GM12878 (cell line): ENCODE results near the gene ARHGAP12. TPM values are rescaled to one million over a fixed set of nuclear protein-coding genes. Genes with fewer than 3 reads are reported as not detected.
A peak's percentile ranks its signal among the peaks of the same experiment; 100 is the strongest.

ENCODE experiments used
- BACH1 ChIP-seq: fragments of 450-650 bp; IDR thresholded peaks from 2 replicates; pipeline ENCODE4 v1.6.1; 2017; ENCODE audit warnings: mild to moderate bottlenecking, borderline replicate concordance
- BHLHE40 ChIP-seq, 2 experiments: fragments of 450-650 bp in 1 of 2; IDR thresholded peaks; 2 replicates each; pipeline ENCODE4 v1.6.1; 2011 to 2017; ENCODE audit warnings: low read depth in 2 of 2, borderline replicate concordance in 1 of 2, improper control_type of control experiment in 1 of 2, low read length in 1 of 2, mild to moderate bottlenecking in 1 of 2
- CREB1 ChIP-seq: IDR thresholded peaks from 2 replicates; pipeline ENCODE4 v1.6.1; 2012; ENCODE audit warnings: low read depth, mild to moderate bottlenecking, inconsistent platforms
- EGR1 ChIP-seq, 2 experiments: IDR thresholded peaks; 1 replicate in 1 of 2; 2 replicates in 1 of 2; pipeline ENCODE4 v1.6.1; 2011 to 2012; ENCODE audit warnings: low read depth in 2 of 2, low read length in 2 of 2, borderline replicate concordance in 1 of 2, mild to moderate bottlenecking in 1 of 2, moderate library complexity in 1 of 2
- GATAD2B ChIP-seq: fragments of 450-650 bp; conservative IDR thresholded peaks from 2 replicates; pipeline ENCODE4 v1.6.1; 2017; ENCODE audit warnings: low read depth, mild to moderate bottlenecking, moderate library complexity
- HDAC6 ChIP-seq: fragments of 200-600 bp; sonication (generic); IDR thresholded peaks from one replicate; pipeline ENCODE4 v1.8.0; 2017; ENCODE audit warnings: antibody characterized with exemption; ENCODE audit not compliant: unreplicated experiment
- IKZF2 ChIP-seq, 2 experiments: fragments of 450-650 bp; IDR thresholded peaks; 2 replicates each; pipeline ENCODE4 v1.6.1; 2017; ENCODE audit warnings: mild to moderate bottlenecking in 2 of 2, moderate library complexity in 2 of 2
- LARP7 ChIP-seq: fragments of 450-650 bp; IDR thresholded peaks from 2 replicates; pipeline ENCODE4 v1.6.1; 2017; ENCODE audit warnings: mild to moderate bottlenecking
- MAX ChIP-seq: IDR thresholded peaks from 2 replicates; pipeline ENCODE4 v1.6.1; 2012; ENCODE audit warnings: low read depth, low read length, improper control_type of control experiment
- MEF2A ChIP-seq: IDR thresholded peaks from 2 replicates; pipeline ENCODE4 v1.6.1; 2011; ENCODE audit warnings: low read depth, mild to moderate bottlenecking, low read length, moderate library complexity; ENCODE audit not compliant: insufficient read depth
- MTA2 ChIP-seq: fragments of 450-650 bp; IDR thresholded peaks from 2 replicates; pipeline ENCODE4 v1.6.1; 2016; ENCODE audit warnings: low read depth, mild to moderate bottlenecking, moderate library complexity
- NKRF ChIP-seq: fragments of 450-650 bp; conservative IDR thresholded peaks from 2 replicates; pipeline ENCODE4 v1.6.1; 2017; ENCODE audit warnings: mild to moderate bottlenecking, moderate library complexity
- PAX8 ChIP-seq: fragments of 450-650 bp; IDR thresholded peaks from 2 replicates; pipeline ENCODE4 v1.6.1; 2017; ENCODE audit warnings: mild to moderate bottlenecking, moderate library complexity
- PML ChIP-seq: IDR thresholded peaks from 2 replicates; pipeline ENCODE4 v1.6.1; 2012; ENCODE audit warnings: low read length, inconsistent platforms
- POLR2A ChIP-seq: IDR thresholded peaks from 2 replicates; pipeline ENCODE4 v1.6.1; 2011; ENCODE audit warnings: low read depth, mild to moderate bottlenecking, low read length
- RAD51 ChIP-seq: fragments of 450-650 bp; IDR thresholded peaks from 2 replicates; pipeline ENCODE4 v1.6.1; 2016; ENCODE audit warnings: moderate library complexity, mild to moderate bottlenecking, inconsistent platforms
- SIN3A ChIP-seq: IDR thresholded peaks from 2 replicates; pipeline ENCODE4 v1.6.1; 2012; ENCODE audit warnings: low read depth, low read length, improper control_type of control experiment
- SKIL ChIP-seq: fragments of 450-650 bp; IDR thresholded peaks from 2 replicates; pipeline ENCODE4 v1.6.1; 2017; ENCODE audit warnings: mild to moderate bottlenecking, low read depth, inconsistent platforms; ENCODE audit not compliant: poor library complexity, severe bottlenecking
- SMAD5 ChIP-seq: IDR thresholded peaks from 2 replicates; pipeline ENCODE4 v1.6.1; 2016; ENCODE audit warnings: antibody characterized with exemption, low read depth
- SMARCA5 ChIP-seq: fragments of 450-650 bp; IDR thresholded peaks from 2 replicates; pipeline ENCODE4 v1.6.1; 2017; ENCODE audit warnings: mild to moderate bottlenecking
- TARDBP ChIP-seq: IDR thresholded peaks from 2 replicates; pipeline ENCODE4 v1.6.1; 2016; ENCODE audit warnings: borderline replicate concordance
- TCF3 ChIP-seq: IDR thresholded peaks from 2 replicates; pipeline ENCODE4 v1.6.1; 2012; ENCODE audit warnings: low read depth, mild to moderate bottlenecking, low read length, borderline replicate concordance; ENCODE audit not compliant: insufficient read depth
- ZNF622 ChIP-seq: fragments of 450-650 bp; IDR thresholded peaks from 2 replicates; pipeline ENCODE4 v1.6.1; 2017; ENCODE audit warnings: mild to moderate bottlenecking, inconsistent platforms
- polyA plus RNA-seq, 11 experiments: library from polyadenylated mRNA; depleted of rRNA in 4 of 11; unstranded in 6 of 11; stranded (reverse) in 5 of 11; fragments of >200 nt; fragmentation: Nextera tagmentation in 4 of 11; fragmentation: Illumina TruSeq in 1 of 11; extraction: Ambion mirVana in 4 of 11; extraction: Trizol in 1 of 11; gene quantifications; 1 replicate in 1 of 11; 2 replicates in 10 of 11; pipeline versions ENCODE4 v1.2.1 to v1.2.3, GENCODE V29; 2011 to 2016; ENCODE audit warnings: inconsistent platforms in 2 of 11, missing spikeins in 2 of 11, low read depth in 1 of 11
- total RNA-seq, 4 experiments: library from RNA; depleted of rRNA in 3 of 4; stranded (reverse); fragments of >200 nt in 3 of 4; fragmentation: Illumina TruSeq in 1 of 4; extraction: Trizol in 1 of 4; gene quantifications; 2 replicates each; pipeline versions ENCODE4 v1.2.1 to v1.2.3, GENCODE V29; 2013 to 2021
- TF ChIP-seq, protein P1 (sequence below): fragments of 450-650 bp; IDR thresholded peaks from 2 replicates; pipeline ENCODE4 v1.6.1; 2017; ENCODE audit warnings: mild to moderate bottlenecking, moderate library complexity

ARHGAP12 gene
- total and polyA plus RNA-seq, 10 of the 15 experiments (the other 5 are each of a cell fraction or from before 2014, with no cell fraction given), result 5.4 to 15.6 (median 8.5) TPM

- TF ChIP-seq NKRF, result peak; percentile 59
- no peak for TF ChIP-seq PAX8
- TF ChIP-seq PML, result 0 out of 2 replicates have a peak, but pooled peaks have one; percentile 3
- peak; percentile 89 for TF ChIP-seq SMARCA5
- peak; percentile 78 for TF ChIP-seq RAD51
- TF ChIP-seq, protein P1, sequence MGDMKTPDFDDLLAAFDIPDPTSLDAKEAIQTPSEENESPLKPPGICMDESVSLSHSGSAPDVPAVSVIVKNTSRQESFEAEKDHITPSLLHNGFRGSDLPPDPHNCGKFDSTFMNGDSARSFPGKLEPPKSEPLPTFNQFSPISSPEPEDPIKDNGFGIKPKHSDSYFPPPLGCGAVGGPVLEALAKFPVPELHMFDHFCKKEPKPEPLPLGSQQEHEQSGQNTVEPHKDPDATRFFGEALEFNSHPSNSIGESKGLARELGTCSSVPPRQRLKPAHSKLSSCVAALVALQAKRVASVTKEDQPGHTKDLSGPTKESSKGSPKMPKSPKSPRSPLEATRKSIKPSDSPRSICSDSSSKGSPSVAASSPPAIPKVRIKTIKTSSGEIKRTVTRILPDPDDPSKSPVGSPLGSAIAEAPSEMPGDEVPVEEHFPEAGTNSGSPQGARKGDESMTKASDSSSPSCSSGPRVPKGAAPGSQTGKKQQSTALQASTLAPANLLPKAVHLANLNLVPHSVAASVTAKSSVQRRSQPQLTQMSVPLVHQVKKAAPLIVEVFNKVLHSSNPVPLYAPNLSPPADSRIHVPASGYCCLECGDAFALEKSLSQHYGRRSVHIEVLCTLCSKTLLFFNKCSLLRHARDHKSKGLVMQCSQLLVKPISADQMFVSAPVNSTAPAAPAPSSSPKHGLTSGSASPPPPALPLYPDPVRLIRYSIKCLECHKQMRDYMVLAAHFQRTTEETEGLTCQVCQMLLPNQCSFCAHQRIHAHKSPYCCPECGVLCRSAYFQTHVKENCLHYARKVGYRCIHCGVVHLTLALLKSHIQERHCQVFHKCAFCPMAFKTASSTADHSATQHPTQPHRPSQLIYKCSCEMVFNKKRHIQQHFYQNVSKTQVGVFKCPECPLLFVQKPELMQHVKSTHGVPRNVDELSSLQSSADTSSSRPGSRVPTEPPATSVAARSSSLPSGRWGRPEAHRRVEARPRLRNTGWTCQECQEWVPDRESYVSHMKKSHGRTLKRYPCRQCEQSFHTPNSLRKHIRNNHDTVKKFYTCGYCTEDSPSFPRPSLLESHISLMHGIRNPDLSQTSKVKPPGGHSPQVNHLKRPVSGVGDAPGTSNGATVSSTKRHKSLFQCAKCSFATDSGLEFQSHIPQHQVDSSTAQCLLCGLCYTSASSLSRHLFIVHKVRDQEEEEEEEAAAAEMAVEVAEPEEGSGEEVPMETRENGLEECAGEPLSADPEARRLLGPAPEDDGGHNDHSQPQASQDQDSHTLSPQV, result no peak
- peak; percentile 87 for TF ChIP-seq LARP7
- 0 out of 2 replicates have a peak, but pooled peaks have one; percentile 31 for TF ChIP-seq TCF3
- TF ChIP-seq GATAD2B, result peak; percentile 49; the same call in 1 of the 2 replicates
- no peak for TF ChIP-seq TARDBP
- peak; percentile 43 to 50; a peak in 1 of 4 replicates for TF ChIP-seq IKZF2 (IDR thresholded peaks at IDR 0.05)
- TF ChIP-seq MEF2A, result no peak
- TF ChIP-seq HDAC6, result peak; percentile 62
- TF ChIP-seq POLR2A, result peak; percentile 89
- peak; percentile 62; the same call in 1 of the 2 replicates for TF ChIP-seq SIN3A
- TF ChIP-seq CREB1, result peak; percentile 62; the same call in 1 of the 2 replicates
- no peak for TF ChIP-seq SMAD5
- peak; percentile 92 to 98 for TF ChIP-seq BHLHE40 (IDR thresholded peaks at IDR 0.05; ENCODE audit: borderline replicate concordance in 1 of 2, low read depth in 2 of 2, low read length in 1 of 2)
- peak; percentile 44 for TF ChIP-seq MAX
- no peak for TF ChIP-seq SKIL
- TF ChIP-seq BACH1, result peak; percentile 52
- TF ChIP-seq EGR1 (IDR thresholded peaks at IDR 0.05; ENCODE audit: borderline replicate concordance in 1 of 2, low read depth in 2 of 2, low read length in 2 of 2), result peak; percentile 56 to 97
- TF ChIP-seq MTA2, result no peak
- no peak for TF ChIP-seq ZNF622
Measured at GRCh38 chr10:31928549-31929260, at the start of gene ARHGAP12 (continued).
